Thoracic aorta (tissue), 2 donors: ENCODE data around the gene TICAM1. TPM values are rescaled to one million over a fixed set of nuclear protein-coding genes. Genes with fewer than 3 reads are reported as not detected.
"Not testable (repeated sequence)": the region's sequence is repeated elsewhere in the genome, so short reads cannot be mapped to it uniquely, and the experiment has no call there.

Source experiments
- ATAC-seq: fragments of 150-250 bp; one replicate; pipeline ENCODE4 v1.8.0; 2017; ENCODE audit warnings: low read depth; ENCODE audit not compliant: insufficient number of reproducible peaks, low FRiP score
- DNase-seq: peaks from one replicate; pipeline ENCODE4 v3.0.0-alpha.2; 2020; ENCODE audit warnings: low spot score
- H3K27ac ChIP-seq, 2 donors: fragments of 200-600 bp; sonication (generic); 1 replicate in 1 of 2; 2 replicates in 1 of 2; pipeline ENCODE4 v1.5.1; 2016; ENCODE audit warnings: mild to moderate bottlenecking in 2 of 2, moderate library complexity in 2 of 2
- H3K27me3 ChIP-seq: fragments of 200-600 bp; sonication (generic); replicated peaks from 2 replicates; pipeline ENCODE4 v1.6.0; 2016; ENCODE audit warnings: mild to moderate bottlenecking; ENCODE audit not compliant: insufficient read depth
- H3K36me3 ChIP-seq: fragments of 200-600 bp; sonication (generic); one replicate; pipeline ENCODE4 v1.5.1; 2016
- H3K4me1 ChIP-seq, 2 donors: fragments of 200-600 bp; sonication (generic); 1 replicate in 1 of 2; 2 replicates in 1 of 2; pipeline versions ENCODE4 v1.5.1 to v1.6.0; 2016; ENCODE audit warnings: low read depth in 2 of 2, mild to moderate bottlenecking in 1 of 2; ENCODE audit not compliant: control insufficient read depth in 1 of 2
- H3K4me3 ChIP-seq: fragments of 200-600 bp; sonication (generic); 2 replicates; pipeline ENCODE4 v1.5.1; 2016; ENCODE audit warnings: mild to moderate bottlenecking
- H3K9me3 ChIP-seq: fragments of 200-600 bp; sonication (generic); 2 replicates; pipeline ENCODE4 v1.5.1; 2016
- CTCF ChIP-seq: fragments of 200-600 bp; sonication (generic); IDR thresholded peaks from one replicate; pipeline ENCODE4 v1.5.1; 2019; ENCODE audit warnings: antibody characterized with exemption
- total RNA-seq, 2 donors: library from RNA; depleted of rRNA; stranded (reverse); fragments of >200 nt; gene quantifications; one replicate each; pipeline versions ENCODE4 v1.1.0 to v1.2.3, GENCODE V29; 2016

TICAM1 gene
- total RNA-seq, 2 donors from 2014 or later = 10.0 to 14.0 TPM

DNA sequence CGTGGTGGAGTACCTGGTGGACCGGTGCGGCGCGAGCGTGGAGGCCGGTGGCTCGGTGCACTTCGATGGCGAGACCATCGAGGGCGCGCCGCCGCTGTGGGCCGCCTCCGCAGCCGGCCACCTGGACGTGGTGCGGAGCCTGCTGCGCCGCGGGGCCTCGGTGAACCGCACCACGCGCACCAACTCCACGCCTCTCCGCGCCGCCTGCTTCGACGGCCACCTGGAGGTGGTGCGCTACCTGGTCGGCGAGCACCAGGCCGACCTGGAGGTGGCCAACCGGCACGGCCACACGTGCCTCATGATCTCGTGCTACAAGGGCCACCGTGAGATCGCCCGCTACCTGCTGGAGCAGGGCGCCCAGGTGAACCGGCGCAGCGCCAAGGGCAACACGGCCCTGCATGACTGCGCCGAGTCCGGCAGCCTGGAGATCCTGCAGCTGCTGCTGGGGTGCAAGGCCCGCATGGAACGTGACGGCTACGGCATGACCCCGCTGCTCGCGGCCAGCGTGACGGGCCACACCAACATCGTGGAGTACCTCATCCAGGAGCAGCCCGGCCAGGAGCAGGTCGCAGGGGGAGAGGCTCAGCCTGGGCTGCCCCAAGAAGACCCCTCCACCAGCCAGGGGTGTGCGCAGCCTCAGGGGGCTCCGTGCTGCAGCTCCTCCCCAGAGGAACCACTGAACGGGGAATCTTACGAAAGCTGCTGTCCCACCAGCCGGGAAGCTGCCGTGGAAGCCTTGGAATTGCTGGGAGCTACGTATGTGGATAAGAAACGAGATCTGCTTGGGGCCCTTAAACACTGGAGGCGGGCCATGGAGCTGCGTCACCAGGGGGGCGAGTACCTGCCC is 39.3 kb downstream of the TICAM1 start:
- peaks cover 18 to 39% of the 10 kb centered on the region in 2 donors for H3K4me1 ChIP-seq
- peak overlapping the region; percentile 99 for H3K4me3 ChIP-seq
- ATAC-seq, H3K9me3 ChIP-seq, H3K27me3 ChIP-seq, DNase-seq: not testable (repeated sequence)
- H3K27ac ChIP-seq = peak overlapping the region; percentile 83 to 93
- peaks cover 20% of the 10 kb centered on the region for H3K36me3 ChIP-seq

GRCh38 chr19:4791183-4792018 is 40.1 kb downstream of the TICAM1 start, which contains the start of gene FEM1A:
TSS of gene FEM1A (plus strand) at chr19:4791734. CDS start at chr19:4791855, 121 bp downstream.
- Histone ChIP-seq H3K9me3 (no peaks in the 10 kb centered on the region), H3K36me3 (peaks cover 20% of the 10 kb centered on the region), H3K4me1 (peaks cover 18 to 39% of the 10 kb centered on the region in 2 donors), H3K27me3 (no peaks in the 10 kb centered on the region), H3K27ac (peak within 1 kb of the TSS; percentile 83 to 93), H3K4me3 (peak within 1 kb of the TSS; percentile 99)
- peak; percentile 100 for DNase-seq
- ATAC-seq = peak; percentile 100
- peak; percentile 98 for TF ChIP-seq CTCF

DNA sequence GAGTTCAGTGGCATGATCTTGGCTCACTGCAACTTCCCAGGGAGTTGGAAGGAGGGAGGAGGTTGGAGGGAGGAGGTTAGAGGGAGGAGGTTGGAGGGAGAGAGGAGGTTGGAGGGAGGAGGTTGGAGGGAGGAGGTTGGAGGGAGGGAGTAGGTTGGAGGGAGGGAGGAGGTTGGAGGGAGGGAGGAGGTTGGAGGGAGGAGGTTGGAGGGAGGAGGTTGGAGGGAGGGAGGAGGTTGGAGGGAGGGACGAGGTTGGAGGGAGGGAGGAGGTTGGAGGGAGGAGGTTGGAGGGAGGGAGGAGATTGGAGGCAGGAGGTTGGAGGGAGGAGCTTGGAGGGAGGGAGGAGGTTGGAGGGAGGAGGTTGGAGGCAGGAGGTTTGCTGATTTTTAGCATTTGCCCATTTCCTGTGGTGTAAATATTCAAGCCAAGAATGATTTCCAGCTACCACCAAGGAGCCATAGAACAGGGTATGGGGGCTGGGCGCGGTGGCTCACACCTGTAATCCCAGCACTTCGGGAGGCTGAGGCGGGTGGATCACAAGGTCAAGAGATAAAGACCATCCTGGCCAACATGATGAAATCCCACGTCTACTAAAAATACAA is 45.0 kb downstream of the TICAM1 start:
- ATAC-seq, H3K36me3 ChIP-seq, H3K27ac ChIP-seq, H3K4me3 ChIP-seq, DNase-seq, H3K27me3 ChIP-seq, H3K9me3 ChIP-seq, H3K4me1 ChIP-seq: not testable (repeated sequence)

DNA sequence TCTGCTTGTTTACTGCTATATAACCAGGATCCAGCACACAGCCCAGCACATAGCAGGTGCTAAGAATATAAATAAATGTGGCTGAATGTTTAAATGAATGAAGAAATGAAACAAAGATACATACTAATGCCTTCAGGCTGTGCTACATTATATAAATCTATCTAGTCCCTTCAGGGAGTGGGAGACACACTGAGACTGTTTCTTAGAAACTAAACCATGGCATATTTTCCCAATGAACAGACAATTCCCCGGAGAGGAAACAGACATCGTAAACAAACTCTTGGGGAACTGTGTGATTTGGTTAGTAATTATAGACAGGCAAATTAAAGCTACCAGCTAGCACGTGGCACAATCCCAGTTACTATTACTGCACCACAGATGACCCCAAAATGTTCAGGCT is 49.7 kb downstream of the TICAM1 start:
- Histone ChIP-seq H3K36me3 (no peaks in the 10 kb centered on the region), H3K4me3 (no peak overlapping the region), H3K27me3 (no peaks in the 10 kb centered on the region), H3K9me3 (no peaks in the 10 kb centered on the region), H3K4me1 (no peaks in the 10 kb centered on the region), H3K27ac (no peak overlapping the region)
- no peak for ATAC-seq
- no peak for TF ChIP-seq CTCF
- no peak for DNase-seq

- no peak for DNase-seq
- Histone ChIP-seq H3K9me3 (no peaks in the 10 kb centered on the region), H3K4me1 (no peaks in the 10 kb centered on the region), H3K27me3 (no peaks in the 10 kb centered on the region), H3K4me3 (no peak overlapping the region), H3K36me3 (no peaks in the 10 kb centered on the region), H3K27ac (no peak overlapping the region)
- no peak for ATAC-seq
- no peak for TF ChIP-seq CTCF
Measured at GRCh38 chr19:4780860-4781259, 50.7 kb downstream of the TICAM1 start.

DNA sequence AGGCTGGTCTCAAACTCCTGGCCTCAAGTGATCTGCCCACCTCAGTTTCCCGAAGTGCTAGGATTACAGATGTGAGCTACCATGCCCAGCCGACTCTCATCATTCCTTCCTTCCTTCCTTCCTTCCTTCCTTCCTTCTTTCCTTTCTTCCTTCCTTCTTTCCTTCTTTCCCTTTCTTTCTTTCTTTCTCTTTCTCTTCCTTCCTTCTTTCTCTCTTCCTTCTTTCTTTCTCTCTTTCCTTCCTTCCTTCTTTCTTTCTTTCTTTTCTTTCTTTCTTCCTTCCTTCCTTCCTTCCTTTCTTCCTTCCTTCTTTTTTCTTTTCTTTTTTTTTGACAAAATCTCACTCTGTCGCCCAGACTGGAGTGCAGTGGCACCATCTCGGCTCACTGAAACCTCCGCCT is 53.4 kb downstream of the TICAM1 start:
- H3K27ac ChIP-seq, H3K36me3 ChIP-seq, H3K9me3 ChIP-seq, H3K4me3 ChIP-seq, DNase-seq, H3K4me1 ChIP-seq, ATAC-seq, H3K27me3 ChIP-seq: not testable (repeated sequence)
